Upper lobe of right lung (tissue), 1 donor: ENCODE measurements around the gene CLDN8. TPM values are rescaled to one million over a fixed set of nuclear protein-coding genes. Genes with fewer than 3 reads are reported as not detected.

Experiments used
- ATAC-seq: fragments of 200-7000 bp; cut with Tn5 transposase; one replicate; pipeline ENCODE4 v1.9.1; 2020; ENCODE audit warnings: mild to moderate bottlenecking, moderate library complexity
- DNase-seq: peaks from one replicate; pipeline ENCODE4 v3.0.0-alpha.2; 2020
- H3K27ac ChIP-seq: fragments of 200-600 bp; one replicate; pipeline ENCODE4 v1.8.0; 2022
- H3K27me3 ChIP-seq: fragments of 200-600 bp; one replicate; pipeline ENCODE4 v1.8.0; 2022; ENCODE audit warnings: mild to moderate bottlenecking
- H3K36me3 ChIP-seq: fragments of 200-600 bp; one replicate; pipeline ENCODE4 v1.8.0; 2022
- H3K4me1 ChIP-seq: fragments of 200-600 bp; one replicate; pipeline ENCODE4 v1.8.0; 2022
- H3K4me3 ChIP-seq: fragments of 200-600 bp; one replicate; pipeline ENCODE4 v1.8.0; 2022; ENCODE audit warnings: mild to moderate bottlenecking
- H3K9me3 ChIP-seq: fragments of 200-600 bp; one replicate; pipeline ENCODE4 v1.8.0; 2022
- intact Hi-C: fragments of 100-400 bp; cut with DNase I; formaldehyde crosslinking; loops from one replicate; pipeline ENCODE4 v1.11.0; 2022
- total RNA-seq: library from RNA; stranded (reverse); fragmentation: NEBNext Ultra II Directional; extraction: Animal tissue kit (Norgen Biotek cat#: 25700); gene quantifications from one replicate; pipeline ENCODE4 v1.2.1, GENCODE V29; 2021
- TF ChIP-seq, protein P1 (sequence below): fragments of 200-600 bp; IDR thresholded peaks from one replicate; pipeline ENCODE4 v1.8.0; 2022; ENCODE audit warnings: antibody characterized with exemption
- donor health status: DM: no; HTN: yes; CAD: no; lungs with severe emphysema.

Gene CLDN8
- total RNA-seq, 1 donor from 2014 or later: not detected

GRCh38 chr21:30248844-30249243, 32.9 kb upstream of the CLDN8 start:
- no peaks in the 10 kb centered on the region for H3K4me1 ChIP-seq
- intact Hi-C loops: no loop called here
- H3K9me3 ChIP-seq: no peaks in the 10 kb centered on the region
- DNase-seq (no peak), ATAC-seq (no peak)
- H3K36me3 ChIP-seq: no peaks in the 10 kb centered on the region
- H3K27ac ChIP-seq: no peak overlapping the region
- H3K27me3 ChIP-seq: no peaks in the 10 kb centered on the region
- no peak overlapping the region for H3K4me3 ChIP-seq
- TF ChIP-seq, protein P1, sequence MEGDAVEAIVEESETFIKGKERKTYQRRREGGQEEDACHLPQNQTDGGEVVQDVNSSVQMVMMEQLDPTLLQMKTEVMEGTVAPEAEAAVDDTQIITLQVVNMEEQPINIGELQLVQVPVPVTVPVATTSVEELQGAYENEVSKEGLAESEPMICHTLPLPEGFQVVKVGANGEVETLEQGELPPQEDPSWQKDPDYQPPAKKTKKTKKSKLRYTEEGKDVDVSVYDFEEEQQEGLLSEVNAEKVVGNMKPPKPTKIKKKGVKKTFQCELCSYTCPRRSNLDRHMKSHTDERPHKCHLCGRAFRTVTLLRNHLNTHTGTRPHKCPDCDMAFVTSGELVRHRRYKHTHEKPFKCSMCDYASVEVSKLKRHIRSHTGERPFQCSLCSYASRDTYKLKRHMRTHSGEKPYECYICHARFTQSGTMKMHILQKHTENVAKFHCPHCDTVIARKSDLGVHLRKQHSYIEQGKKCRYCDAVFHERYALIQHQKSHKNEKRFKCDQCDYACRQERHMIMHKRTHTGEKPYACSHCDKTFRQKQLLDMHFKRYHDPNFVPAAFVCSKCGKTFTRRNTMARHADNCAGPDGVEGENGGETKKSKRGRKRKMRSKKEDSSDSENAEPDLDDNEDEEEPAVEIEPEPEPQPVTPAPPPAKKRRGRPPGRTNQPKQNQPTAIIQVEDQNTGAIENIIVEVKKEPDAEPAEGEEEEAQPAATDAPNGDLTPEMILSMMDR: no peak

GRCh38 chr21:30245061-30245460, 29.2 kb upstream of the CLDN8 start:
- ATAC-seq (no peak), DNase-seq (no peak)

DNA sequence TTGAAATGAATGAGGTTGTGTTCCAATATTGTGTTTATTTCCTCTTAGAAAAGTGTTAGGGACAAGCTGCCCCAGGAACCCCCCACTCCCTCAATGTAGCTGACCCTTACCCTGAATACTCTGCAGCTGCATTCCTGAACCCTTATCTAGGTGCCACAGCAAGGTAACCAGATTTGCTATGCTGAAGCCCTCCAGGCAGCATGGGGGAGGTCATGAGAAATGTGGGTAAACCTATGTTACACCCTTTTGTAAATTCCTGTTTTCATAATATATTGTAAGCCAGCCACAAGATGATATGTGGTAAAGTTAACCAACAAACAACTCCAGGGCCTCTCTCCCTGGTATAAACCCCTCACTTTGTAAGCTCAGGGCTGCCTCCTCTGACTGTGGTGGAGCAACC, 27.8 kb upstream of the CLDN8 start:
- Histone ChIP-seq H3K4me1 (no peaks in the 10 kb centered on the region), H3K27ac (no peak overlapping the region), H3K36me3 (no peaks in the 10 kb centered on the region), H3K4me3 (no peak overlapping the region), H3K27me3 (no peaks in the 10 kb centered on the region), H3K9me3 (no peaks in the 10 kb centered on the region)
- DNase-seq (no peak), ATAC-seq (no peak)
- TF ChIP-seq, protein P1: no peak
- intact Hi-C loops: no loop called here

More at GRCh38 chr21:30245061-30245460, 29.2 kb upstream of the CLDN8 start:
- H3K27ac ChIP-seq: no peak overlapping the region
- no peaks in the 10 kb centered on the region for H3K27me3 ChIP-seq
- H3K4me1 ChIP-seq: no peaks in the 10 kb centered on the region
- TF ChIP-seq, protein P1: no peak
- no peaks in the 10 kb centered on the region for H3K36me3 ChIP-seq
- intact Hi-C loops: no loop called here
- no peaks in the 10 kb centered on the region for H3K9me3 ChIP-seq
- no peak overlapping the region for H3K4me3 ChIP-seq

- Histone ChIP-seq H3K27me3 (no peaks in the 10 kb centered on the region), H3K4me1 (no peaks in the 10 kb centered on the region), H3K9me3 (no peaks in the 10 kb centered on the region), H3K4me3 (no peak overlapping the region), H3K36me3 (no peaks in the 10 kb centered on the region), H3K27ac (no peak overlapping the region)
- ATAC-seq (no peak), DNase-seq (no peak)
- intact Hi-C loops: no loop called here
- TF ChIP-seq, protein P1: no peak
These were observed 24.8 kb upstream of the CLDN8 start for GRCh38 chr21:30240661-30241060.

GRCh38 chr21:30238168-30238567, 22.3 kb upstream of the CLDN8 start:
- intact Hi-C loops: no loop called here
- DNase-seq (no peak), ATAC-seq (no peak)
- H3K27me3 ChIP-seq: no peaks in the 10 kb centered on the region
- no peaks in the 10 kb centered on the region for H3K36me3 ChIP-seq
- H3K27ac ChIP-seq: no peak overlapping the region
- TF ChIP-seq, protein P1: no peak
- no peaks in the 10 kb centered on the region for H3K4me1 ChIP-seq
- no peak overlapping the region for H3K4me3 ChIP-seq
- no peaks in the 10 kb centered on the region for H3K9me3 ChIP-seq

GRCh38 chr21:30234643-30235042, 18.7 kb upstream of the CLDN8 start:
- no peaks in the 10 kb centered on the region for H3K4me1 ChIP-seq
- no peak overlapping the region for H3K27ac ChIP-seq
- DNase-seq (no peak), ATAC-seq (no peak)
- H3K4me3 ChIP-seq: no peak overlapping the region
- intact Hi-C loops: no loop called here
- no peaks in the 10 kb centered on the region for H3K27me3 ChIP-seq
- TF ChIP-seq, protein P1: no peak
- no peaks in the 10 kb centered on the region for H3K36me3 ChIP-seq
- H3K9me3 ChIP-seq: no peaks in the 10 kb centered on the region
